Upper lobe of left lung (tissue), 6 donors: ENCODE measurements around the gene SLBP. TPM values are rescaled to one million over a fixed set of nuclear protein-coding genes. Genes with fewer than 3 reads are reported as not detected.

Source experiments
- ATAC-seq, 2 donors: fragments of 200-7000 bp; cut with Tn5 transposase; one replicate each; pipeline ENCODE4 v1.9.1; 2022; ENCODE audit warnings: mild to moderate bottlenecking in 2 of 2, moderate library complexity in 2 of 2; ENCODE audit not compliant: low FRiP score in 2 of 2
- DNase-seq, 2 donors: peaks; one replicate each; pipeline ENCODE4 v3.0.0-alpha.2; 2019 to 2020
- H3K27ac ChIP-seq, 4 donors: fragments of 200-600 bp; sonication (generic); one replicate each; pipeline ENCODE4 v1.5.1; 2016 to 2019
- H3K27me3 ChIP-seq, 4 donors: fragments of 200-600 bp; sonication (generic); one replicate each; pipeline ENCODE4 v1.5.1; 2017 to 2019
- H3K36me3 ChIP-seq, 4 donors: fragments of 200-600 bp; sonication (generic); one replicate each; pipeline ENCODE4 v1.5.1; 2016 to 2019
- H3K4me1 ChIP-seq, 4 donors: fragments of 200-600 bp; sonication (generic); one replicate each; pipeline ENCODE4 v1.5.1; 2018 to 2019
- H3K4me3 ChIP-seq, 4 donors: fragments of 200-600 bp; sonication (generic); one replicate each; pipeline ENCODE4 v1.5.1; 2017 to 2019; ENCODE audit warnings: mild to moderate bottlenecking in 2 of 4, moderate library complexity in 1 of 4
- H3K9me3 ChIP-seq, 4 donors: fragments of 200-600 bp; sonication (generic); one replicate each; pipeline ENCODE4 v1.5.1; 2018 to 2019
- EP300 ChIP-seq, 4 donors: sonication (generic); formaldehyde crosslinking; IDR thresholded peaks; one replicate each; pipeline ENCODE4 v1.5.1; 2017; ENCODE audit warnings: antibody characterized with exemption in 4 of 4, control low read depth in 2 of 4
- POLR2A ChIP-seq, 4 donors: fragments of 450-650 bp; IDR thresholded peaks; one replicate each; pipeline ENCODE4 v1.5.1; 2016 to 2017; ENCODE audit warnings: antibody characterized with exemption in 4 of 4, mild to moderate bottlenecking in 2 of 4
- POLR2AphosphoS5 ChIP-seq, 2 donors: sonication (generic); formaldehyde crosslinking; IDR thresholded peaks; one replicate each; pipeline ENCODE4 v1.5.1; 2017; ENCODE audit warnings: antibody characterized with exemption in 2 of 2
- WGBS, 2 donors: methylation state at CpG; one replicate each; pipeline ENCODE4 v1.1.5; 2017 to 2018; 5-methylcytosine and 5-hydroxymethylcytosine counted together
- total RNA-seq, 6 donors: library from RNA; depleted of rRNA in 4 of 6; stranded (reverse); fragments of >200 nt in 4 of 6; gene quantifications; one replicate each; pipeline versions ENCODE4 v1.1.0 to v1.2.1, GENCODE V29; 2016 to 2021
- TF ChIP-seq, protein P1 (sequence below), 6 experiments: fragments of 450-650 bp in 4 of 6; fragments of 200-600 bp in 2 of 6; sonication (generic) in 2 of 6; IDR thresholded peaks; one replicate each; pipeline ENCODE4 v1.5.1; 2016 to 2019; ENCODE audit warnings: antibody characterized with exemption in 6 of 6
- donor health status: DM: no; HTN: no; CAD: no; lungs with moderate emphysema.
- donor health status: DM: no; HTN: yes; CAD: no; lungs with severe emphysema.

Gene SLBP
- total RNA-seq, 6 donors from 2014 or later = 33.0 to 51.1 (median 38.0) TPM

DNA sequence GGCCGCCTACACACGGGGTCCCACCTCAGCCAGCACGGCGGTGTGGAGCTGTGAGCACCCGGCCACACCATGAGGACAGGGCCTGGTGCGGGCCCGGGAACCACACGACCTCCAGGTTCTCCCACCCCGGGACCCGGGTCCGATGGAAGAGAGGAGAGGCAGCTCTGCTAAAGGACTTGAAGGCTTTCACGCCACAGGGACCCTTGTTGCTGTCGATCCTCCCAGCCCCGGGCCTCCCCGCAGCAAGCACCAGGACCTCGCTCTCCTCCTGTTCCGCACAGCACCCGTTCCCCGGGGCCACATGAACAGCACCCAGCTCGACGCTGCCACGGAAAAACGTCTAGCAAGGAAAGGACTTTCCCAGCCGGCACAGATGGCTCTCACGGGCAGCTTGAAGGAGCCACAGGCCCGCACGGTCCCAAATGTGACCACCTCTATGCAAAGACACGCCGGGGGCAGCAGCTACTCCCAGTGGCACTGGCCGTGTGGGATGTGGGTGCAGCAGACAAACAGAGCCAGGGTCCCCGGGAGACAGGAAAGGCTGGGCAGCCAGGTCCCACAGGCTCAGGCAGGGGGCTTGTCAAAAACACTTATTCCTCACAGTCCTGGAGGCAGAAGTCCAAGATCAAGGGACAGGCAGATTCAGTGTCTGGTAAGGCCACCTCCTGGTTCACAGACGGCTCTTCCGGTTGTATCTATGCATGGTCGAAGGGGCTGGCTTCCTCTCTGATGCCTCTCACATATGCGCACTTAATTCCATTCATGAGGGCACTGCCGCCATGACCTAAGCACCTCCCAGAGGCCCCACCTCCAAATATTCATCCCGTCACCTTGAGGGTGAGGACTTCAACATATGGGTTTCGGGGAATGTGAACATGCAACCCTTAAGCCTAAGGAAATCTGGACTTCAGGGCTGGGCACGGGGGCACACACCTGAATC, 52.7 kb downstream of the SLBP start:
- Histone ChIP-seq H3K27ac (no peak overlapping the region), H3K4me1 (no peaks in the 10 kb centered on the region), H3K4me3 (no peak overlapping the region), H3K27me3 (no peaks in the 10 kb centered on the region), H3K9me3 (no peaks in the 10 kb centered on the region), H3K36me3 (no peaks in the 10 kb centered on the region)
- ATAC-seq (no peak), DNase-seq (peak in 1 of 2 donors; percentile 73)
- WGBS, 2 donors = 89 to 94% methylated on average over 36 to 39 of the region's 39 CpGs
- no peak for TF ChIP-seq POLR2AphosphoS5 (IDR thresholded peaks at IDR 0.05)
- TF ChIP-seq EP300 (IDR thresholded peaks at IDR 0.05) = no peak
- TF ChIP-seq, protein P1, sequence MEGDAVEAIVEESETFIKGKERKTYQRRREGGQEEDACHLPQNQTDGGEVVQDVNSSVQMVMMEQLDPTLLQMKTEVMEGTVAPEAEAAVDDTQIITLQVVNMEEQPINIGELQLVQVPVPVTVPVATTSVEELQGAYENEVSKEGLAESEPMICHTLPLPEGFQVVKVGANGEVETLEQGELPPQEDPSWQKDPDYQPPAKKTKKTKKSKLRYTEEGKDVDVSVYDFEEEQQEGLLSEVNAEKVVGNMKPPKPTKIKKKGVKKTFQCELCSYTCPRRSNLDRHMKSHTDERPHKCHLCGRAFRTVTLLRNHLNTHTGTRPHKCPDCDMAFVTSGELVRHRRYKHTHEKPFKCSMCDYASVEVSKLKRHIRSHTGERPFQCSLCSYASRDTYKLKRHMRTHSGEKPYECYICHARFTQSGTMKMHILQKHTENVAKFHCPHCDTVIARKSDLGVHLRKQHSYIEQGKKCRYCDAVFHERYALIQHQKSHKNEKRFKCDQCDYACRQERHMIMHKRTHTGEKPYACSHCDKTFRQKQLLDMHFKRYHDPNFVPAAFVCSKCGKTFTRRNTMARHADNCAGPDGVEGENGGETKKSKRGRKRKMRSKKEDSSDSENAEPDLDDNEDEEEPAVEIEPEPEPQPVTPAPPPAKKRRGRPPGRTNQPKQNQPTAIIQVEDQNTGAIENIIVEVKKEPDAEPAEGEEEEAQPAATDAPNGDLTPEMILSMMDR (IDR thresholded peaks at IDR 0.05) = no peak
- TF ChIP-seq POLR2A (IDR thresholded peaks at IDR 0.05) = no peak

DNA sequence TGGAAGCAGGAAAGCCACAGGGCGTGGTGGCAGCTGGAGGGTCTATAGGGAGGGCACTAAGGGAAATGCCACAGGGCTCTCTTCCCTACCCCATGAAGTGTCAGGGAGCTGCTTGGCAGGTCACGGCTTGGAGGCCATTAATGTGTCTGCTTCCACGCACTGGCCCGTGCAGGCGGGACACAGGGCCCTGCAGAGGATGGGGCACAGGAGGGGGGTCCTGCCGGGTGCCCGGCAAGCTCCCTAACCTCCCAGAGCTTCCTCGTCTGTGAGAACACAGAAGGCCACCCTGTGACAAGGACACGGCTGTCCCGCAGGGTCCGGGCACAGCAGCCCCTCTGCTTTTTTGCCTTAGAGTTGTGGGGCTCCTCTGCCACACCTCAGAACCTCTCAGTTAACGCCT, 53.5 kb downstream of the SLBP start:
- ATAC-seq (no peak), DNase-seq (peak in 1 of 2 donors; percentile 73)
- Histone ChIP-seq H3K27me3 (no peaks in the 10 kb centered on the region), H3K4me1 (no peaks in the 10 kb centered on the region), H3K9me3 (no peaks in the 10 kb centered on the region), H3K36me3 (no peaks in the 10 kb centered on the region), H3K4me3 (no peak overlapping the region), H3K27ac (no peak overlapping the region)
- 85 to 90% methylated on average over 9 to 12 of the region's 12 CpGs for WGBS, 2 donors
- TF ChIP-seq POLR2A (IDR thresholded peaks at IDR 0.05) = no peak
- TF ChIP-seq, protein P1 (IDR thresholded peaks at IDR 0.05) = no peak
- TF ChIP-seq EP300 (IDR thresholded peaks at IDR 0.05) = no peak
- TF ChIP-seq POLR2AphosphoS5 (IDR thresholded peaks at IDR 0.05) = no peak

DNA sequence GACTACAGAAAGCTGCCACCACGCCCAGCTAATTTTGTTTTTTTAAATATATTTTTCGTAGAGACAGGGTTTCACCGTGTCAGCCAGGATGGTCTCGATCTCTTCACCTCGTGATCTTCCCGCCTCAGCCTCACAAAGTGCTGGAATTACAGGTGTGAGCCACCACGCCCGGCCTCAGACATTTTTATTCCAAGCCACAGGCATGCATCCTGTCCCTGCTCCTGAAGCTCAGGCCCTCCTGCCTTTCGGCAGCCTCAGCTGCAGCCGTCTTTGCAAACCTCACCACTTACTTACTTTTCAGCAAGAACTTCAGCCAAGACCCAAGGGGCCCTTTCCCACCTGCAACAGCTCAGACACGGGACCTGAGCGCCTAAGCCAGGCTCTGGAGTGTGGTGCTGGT, 54.0 kb downstream of the SLBP start:
- no peaks in the 10 kb centered on the region for H3K9me3 ChIP-seq
- H3K4me1 ChIP-seq = no peaks in the 10 kb centered on the region
- no peak for DNase-seq
- no peak for ATAC-seq
- H3K27me3 ChIP-seq = no peaks in the 10 kb centered on the region
- H3K4me3 ChIP-seq = no peak overlapping the region
- no peaks in the 10 kb centered on the region for H3K36me3 ChIP-seq
- no peak for TF ChIP-seq POLR2AphosphoS5 (IDR thresholded peaks at IDR 0.05)
- no peak for TF ChIP-seq POLR2A (IDR thresholded peaks at IDR 0.05)
- no peak for TF ChIP-seq EP300 (IDR thresholded peaks at IDR 0.05)
- TF ChIP-seq, protein P1 (IDR thresholded peaks at IDR 0.05) = no peak
- no peak overlapping the region for H3K27ac ChIP-seq
- 89 to 92% methylated on average over 11 to 12 of the region's 12 CpGs for WGBS, 2 donors

DNA sequence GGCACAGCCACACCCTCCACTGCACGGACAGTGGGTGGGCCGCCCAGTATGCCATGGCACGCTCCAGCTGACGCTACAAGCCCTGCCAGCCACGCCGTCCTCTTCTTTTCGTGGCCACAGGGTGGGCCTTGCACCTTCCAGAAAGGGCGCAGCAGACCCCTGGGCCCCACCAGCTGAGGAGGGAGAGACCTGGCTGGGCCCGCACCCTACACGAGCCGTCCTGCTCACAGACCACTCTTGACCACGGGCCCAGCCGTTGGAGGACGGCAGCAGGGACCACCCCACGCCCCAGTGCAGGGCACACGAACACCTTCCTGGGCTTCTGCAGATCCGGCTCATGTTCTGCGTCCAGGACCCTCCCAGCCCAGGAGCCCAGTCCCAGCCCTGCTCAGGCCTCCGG, 55.1 kb downstream of the SLBP start:
- H3K27ac ChIP-seq = no peak overlapping the region
- TF ChIP-seq EP300 (IDR thresholded peaks at IDR 0.05) (no peak), POLR2AphosphoS5 (IDR thresholded peaks at IDR 0.05) (no peak), POLR2A (IDR thresholded peaks at IDR 0.05) (no peak)
- TF ChIP-seq, protein P1 (IDR thresholded peaks at IDR 0.05) = no peak
- WGBS, 2 donors = 95 to 100% methylated on average over 5 to 19 of the region's 19 CpGs
- ATAC-seq = no peak
- H3K27me3 ChIP-seq = no peaks in the 10 kb centered on the region
- H3K4me1 ChIP-seq = no peaks in the 10 kb centered on the region
- H3K4me3 ChIP-seq = no peak overlapping the region
- no peaks in the 10 kb centered on the region for H3K36me3 ChIP-seq
- no peaks in the 10 kb centered on the region for H3K9me3 ChIP-seq
- DNase-seq = peak in 1 of 2 donors; percentile 69
